Liver (tissue), 9 donors: Measurements from ENCODE around the gene REL. TPM values are rescaled to one million over a fixed set of nuclear protein-coding genes. Genes with fewer than 3 reads are reported as not detected.

Experiments
- DNase-seq: peaks from one replicate; pipeline ENCODE4 v3.0.0-alpha.2; 2017; ENCODE audit warnings: low spot score
- H3K27ac ChIP-seq, 2 donors: one replicate each; pipeline ENCODE4 v1.7.0; 2013; ENCODE audit warnings: inconsistent platforms in 2 of 2, low read length in 2 of 2, control low read depth in 1 of 2, low read depth in 1 of 2, mild to moderate bottlenecking in 1 of 2
- H3K27me3 ChIP-seq, 4 donors: one replicate each; pipeline versions ENCODE4 v1.6.1 to v1.7.0; 2013; ENCODE audit warnings: low read length in 3 of 4, inconsistent platforms in 1 of 4, mild to moderate bottlenecking in 1 of 4, moderate library complexity in 1 of 4; ENCODE audit not compliant: control insufficient read depth in 4 of 4, insufficient read depth in 4 of 4
- H3K36me3 ChIP-seq, 4 donors: one replicate each; pipeline versions ENCODE4 v1.6.1 to v1.7.0; 2013; ENCODE audit warnings: low read length in 3 of 4, mild to moderate bottlenecking in 3 of 4, low read depth in 1 of 4, moderate library complexity in 1 of 4; ENCODE audit not compliant: control insufficient read depth in 4 of 4, insufficient read depth in 3 of 4
- H3K4me1 ChIP-seq, 4 donors: one replicate each; pipeline versions ENCODE4 v1.6.1 to v1.7.0; 2013; ENCODE audit warnings: low read length in 3 of 4, mild to moderate bottlenecking in 3 of 4, moderate library complexity in 1 of 4; ENCODE audit not compliant: control insufficient read depth in 4 of 4, insufficient read depth in 4 of 4
- H3K4me3 ChIP-seq, 3 donors: one replicate each; pipeline versions ENCODE4 v1.6.1 to v1.7.0; 2013; ENCODE audit warnings: low read length in 3 of 3, control low read depth in 1 of 3, low read depth in 1 of 3, mild to moderate bottlenecking in 1 of 3
- H3K9ac ChIP-seq, 2 donors: one replicate each; pipeline ENCODE4 v1.7.0; 2013; ENCODE audit warnings: low read length in 2 of 2, mild to moderate bottlenecking in 2 of 2, moderate library complexity in 2 of 2, control low read depth in 1 of 2, low read depth in 1 of 2
- H3K9me3 ChIP-seq, 4 donors: one replicate each; pipeline versions ENCODE4 v1.6.1 to v1.7.0; 2013; ENCODE audit warnings: low read length in 3 of 4; ENCODE audit not compliant: control insufficient read depth in 4 of 4
- CTCF ChIP-seq: fragments of 150-350 bp; IDR thresholded peaks from 2 replicates; pipeline ENCODE4 v1.5.1; 2017; ENCODE audit warnings: improper control_type of control experiment, low read depth, low read length; ENCODE audit not compliant: missing input control
- EGR1 ChIP-seq, 2 donors: IDR thresholded peaks; 2 replicates each; pipeline ENCODE4 v1.6.1; 2016 to 2018; ENCODE audit warnings: antibody characterized with exemption in 2 of 2, low read depth in 2 of 2
- FOXA2 ChIP-seq: IDR thresholded peaks from 2 replicates; pipeline ENCODE4 v1.6.1; 2016; ENCODE audit warnings: antibody characterized with exemption
- HNF4A ChIP-seq, 2 donors: conservative IDR thresholded peaks; 2 replicates each; pipeline ENCODE4 v1.6.1; 2016; ENCODE audit warnings: antibody characterized with exemption in 2 of 2, mild to moderate bottlenecking in 2 of 2
- JUND ChIP-seq, 2 donors: IDR thresholded peaks; 2 replicates each; pipeline ENCODE4 v1.6.1; 2016; ENCODE audit warnings: antibody characterized with exemption in 2 of 2
- NR2F2 ChIP-seq: IDR thresholded peaks from 2 replicates; pipeline ENCODE4 v1.6.1; 2016; ENCODE audit warnings: antibody characterized with exemption
- RAD21 ChIP-seq, 2 donors: IDR thresholded peaks; 2 replicates each; pipeline ENCODE4 v1.6.1; 2016; ENCODE audit warnings: antibody characterized with exemption in 2 of 2, mild to moderate bottlenecking in 2 of 2
- RXRA ChIP-seq, 2 donors: IDR thresholded peaks; 2 replicates each; pipeline ENCODE4 v1.6.1; 2017 to 2018; ENCODE audit warnings: antibody characterized with exemption in 2 of 2, mild to moderate bottlenecking in 1 of 2
- SP1 ChIP-seq: IDR thresholded peaks from 2 replicates; pipeline ENCODE4 v1.6.1; 2018; ENCODE audit warnings: antibody characterized with exemption, mild to moderate bottlenecking
- TAF1 ChIP-seq: conservative IDR thresholded peaks from 2 replicates; pipeline ENCODE4 v1.6.1; 2016; ENCODE audit warnings: antibody characterized with exemption, mild to moderate bottlenecking
- YY1 ChIP-seq: IDR thresholded peaks from 2 replicates; pipeline ENCODE4 v1.6.1; 2016; ENCODE audit warnings: antibody characterized with exemption, mild to moderate bottlenecking
- WGBS: extraction: QIAGEN DNeasy Blood & Tissue Kit; methylation state at CpG from one replicate; pipeline ENCODE4 v1.1.7; 2013; 5-methylcytosine and 5-hydroxymethylcytosine counted together
- polyA plus RNA-seq, 2 donors: library from polyadenylated mRNA; stranded (reverse) in 1 of 2; unstranded in 1 of 2; fragments of 200-250 nt in 1 of 2; fragments of >200 nt in 1 of 2; fragmentation: Nextera tagmentation in 1 of 2; extraction: Ambion mirVana in 1 of 2; gene quantifications; one replicate each; pipeline versions ENCODE4 v1.2.1 to v1.2.3, GENCODE V29; 2013 to 2015
- total RNA-seq, 2 donors: library from RNA; depleted of rRNA; stranded (reverse); fragments of >200 nt; gene quantifications; one replicate each; pipeline ENCODE4 v1.2.3, GENCODE V29; 2014
- TF ChIP-seq, protein P1 (sequence below): IDR thresholded peaks from 2 replicates; pipeline ENCODE4 v1.6.1; 2016; ENCODE audit warnings: antibody characterized with exemption, mild to moderate bottlenecking
- TF ChIP-seq, protein P2 (sequence below): IDR thresholded peaks from 2 replicates; pipeline ENCODE4 v1.6.1; 2016; ENCODE audit warnings: antibody characterized with exemption
- TF ChIP-seq, protein P3 (sequence below): IDR thresholded peaks from 2 replicates; pipeline ENCODE4 v1.6.1; 2016; ENCODE audit warnings: antibody characterized with exemption
- donor health status: healthy.
- donor health status: healthy.
- donor health status: healthy.
- donor health status: healthy.
- donor health status: healthy.

Gene REL
- total and polyA plus RNA-seq, 4 donors, result 1.1 to 7.0 (median 4.4) TPM

DNA sequence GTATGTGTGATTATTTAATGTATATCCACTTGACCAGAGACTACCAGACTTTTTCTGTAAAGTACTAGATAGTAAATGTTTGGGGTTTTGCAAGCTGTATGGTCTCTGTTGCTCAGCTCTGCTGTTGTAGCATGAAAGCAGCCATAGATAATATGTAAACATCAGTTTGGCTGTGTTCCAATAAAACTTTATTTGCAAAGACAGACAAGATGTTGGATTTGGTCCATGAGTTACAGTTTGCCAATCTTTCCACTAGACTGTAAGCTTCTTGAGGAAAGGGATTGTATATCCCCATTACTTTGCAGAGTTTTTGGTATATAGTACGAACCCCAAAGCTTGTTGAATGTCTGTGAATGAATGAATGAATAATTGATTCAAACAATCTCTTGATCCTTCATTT, 17.2 kb downstream of the REL start (continued):
- TF ChIP-seq TAF1, result no peak
- TF ChIP-seq NR2F2, result no peak
- TF ChIP-seq FOXA2, result no peak
- no peak for TF ChIP-seq SP1

DNA sequence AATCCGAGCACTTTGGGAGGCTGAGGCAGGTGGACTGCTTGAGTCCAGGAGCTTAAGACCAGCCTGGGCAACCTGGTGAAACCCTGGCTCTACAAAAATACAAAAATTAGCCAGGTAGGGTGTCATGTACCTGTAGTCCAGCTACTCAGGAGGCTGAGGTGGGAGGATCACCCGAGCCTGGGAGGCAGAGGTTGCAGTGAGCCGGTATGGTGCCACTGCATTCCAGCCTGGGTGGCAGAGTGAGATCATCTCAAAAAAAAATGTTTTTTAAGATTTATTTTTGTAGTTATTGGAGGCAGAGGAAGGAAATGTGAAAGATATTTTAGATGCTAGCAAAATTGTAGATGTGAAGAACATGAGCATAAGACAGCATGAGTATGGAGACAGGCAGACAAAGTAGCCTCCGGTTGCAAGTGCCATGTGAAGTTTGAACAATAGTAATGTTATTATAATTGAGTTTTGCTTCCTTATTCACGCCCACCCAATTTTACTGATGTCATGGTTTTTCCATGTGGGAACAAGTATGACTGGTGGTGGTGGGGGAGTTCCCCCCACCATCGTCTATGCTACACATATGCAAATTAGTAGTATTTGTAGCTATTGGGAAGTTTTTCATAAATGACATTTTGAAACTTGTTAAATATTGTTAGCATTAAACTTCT, 18.0 kb downstream of the REL start:
- Histone ChIP-seq H3K27ac (no peak overlapping the region), H3K27me3 (no peaks in the 10 kb centered on the region), H3K9ac (no peak overlapping the region), H3K9me3 (no peaks in the 10 kb centered on the region), H3K36me3 (peaks cover 9 to 39% (median 35%) of the 10 kb centered on the region in 4 donors), H3K4me3 (no peak overlapping the region), H3K4me1 (peaks cover 0 to 2% (median 0%) of the 10 kb centered on the region in 4 donors)
- no peak for DNase-seq
- 89% methylated on average over 6 of the region's 6 CpGs for WGBS
- TF ChIP-seq, protein P1, sequence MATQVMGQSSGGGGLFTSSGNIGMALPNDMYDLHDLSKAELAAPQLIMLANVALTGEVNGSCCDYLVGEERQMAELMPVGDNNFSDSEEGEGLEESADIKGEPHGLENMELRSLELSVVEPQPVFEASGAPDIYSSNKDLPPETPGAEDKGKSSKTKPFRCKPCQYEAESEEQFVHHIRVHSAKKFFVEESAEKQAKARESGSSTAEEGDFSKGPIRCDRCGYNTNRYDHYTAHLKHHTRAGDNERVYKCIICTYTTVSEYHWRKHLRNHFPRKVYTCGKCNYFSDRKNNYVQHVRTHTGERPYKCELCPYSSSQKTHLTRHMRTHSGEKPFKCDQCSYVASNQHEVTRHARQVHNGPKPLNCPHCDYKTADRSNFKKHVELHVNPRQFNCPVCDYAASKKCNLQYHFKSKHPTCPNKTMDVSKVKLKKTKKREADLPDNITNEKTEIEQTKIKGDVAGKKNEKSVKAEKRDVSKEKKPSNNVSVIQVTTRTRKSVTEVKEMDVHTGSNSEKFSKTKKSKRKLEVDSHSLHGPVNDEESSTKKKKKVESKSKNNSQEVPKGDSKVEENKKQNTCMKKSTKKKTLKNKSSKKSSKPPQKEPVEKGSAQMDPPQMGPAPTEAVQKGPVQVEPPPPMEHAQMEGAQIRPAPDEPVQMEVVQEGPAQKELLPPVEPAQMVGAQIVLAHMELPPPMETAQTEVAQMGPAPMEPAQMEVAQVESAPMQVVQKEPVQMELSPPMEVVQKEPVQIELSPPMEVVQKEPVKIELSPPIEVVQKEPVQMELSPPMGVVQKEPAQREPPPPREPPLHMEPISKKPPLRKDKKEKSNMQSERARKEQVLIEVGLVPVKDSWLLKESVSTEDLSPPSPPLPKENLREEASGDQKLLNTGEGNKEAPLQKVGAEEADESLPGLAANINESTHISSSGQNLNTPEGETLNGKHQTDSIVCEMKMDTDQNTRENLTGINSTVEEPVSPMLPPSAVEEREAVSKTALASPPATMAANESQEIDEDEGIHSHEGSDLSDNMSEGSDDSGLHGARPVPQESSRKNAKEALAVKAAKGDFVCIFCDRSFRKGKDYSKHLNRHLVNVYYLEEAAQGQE, result no peak
- TF ChIP-seq FOXA2 (no peak), CTCF (no peak), YY1 (no peak), JUND (IDR thresholded peaks at IDR 0.05) (no peak), EGR1 (IDR thresholded peaks at IDR 0.05; ENCODE audit: low read depth in 2 of 2) (no peak), TAF1 (no peak), RXRA (IDR thresholded peaks at IDR 0.05) (no peak)
- TF ChIP-seq, protein P2, sequence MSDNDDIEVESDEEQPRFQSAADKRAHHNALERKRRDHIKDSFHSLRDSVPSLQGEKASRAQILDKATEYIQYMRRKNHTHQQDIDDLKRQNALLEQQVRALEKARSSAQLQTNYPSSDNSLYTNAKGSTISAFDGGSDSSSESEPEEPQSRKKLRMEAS, result no peak
- TF ChIP-seq, protein P3, sequence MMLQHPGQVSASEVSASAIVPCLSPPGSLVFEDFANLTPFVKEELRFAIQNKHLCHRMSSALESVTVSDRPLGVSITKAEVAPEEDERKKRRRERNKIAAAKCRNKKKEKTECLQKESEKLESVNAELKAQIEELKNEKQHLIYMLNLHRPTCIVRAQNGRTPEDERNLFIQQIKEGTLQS, result no peak

- Histone ChIP-seq H3K27me3 (no peaks in the 10 kb centered on the region), H3K9me3 (no peaks in the 10 kb centered on the region), H3K9ac (no peak overlapping the region), H3K4me3 (no peak overlapping the region), H3K27ac (no peak overlapping the region), H3K36me3 (peaks cover 9 to 37% (median 33%) of the 10 kb centered on the region in 4 donors), H3K4me1 (peaks cover 0 to 2% (median 0%) of the 10 kb centered on the region in 4 donors)
- DNase-seq, result no peak
- WGBS, result 85% methylated on average over 1 of the region's 1 CpG
- TF ChIP-seq RAD21 (IDR thresholded peaks at IDR 0.05) (no peak), FOXA2 (no peak), SP1 (no peak), HNF4A (conservative IDR thresholded peaks at IDR 0.05) (no peak), JUND (IDR thresholded peaks at IDR 0.05) (no peak), CTCF (no peak)
- TF ChIP-seq, protein P2, result no peak
- TF ChIP-seq, protein P1, result no peak
Measured at GRCh38 chr2:60899892-60900249, 18.5 kb downstream of the REL start.
